Smooth muscle cell of the brain vasculature (primary cell): ENCODE data around the gene ENG.
"Not testable (repeated sequence)": the region's sequence is repeated elsewhere in the genome, so short reads cannot be mapped to it uniquely, and the experiment has no call there.

Experiments used
- DNase-seq: peaks from one replicate; pipeline ENCODE4 v3.0.0-alpha.2; 2012; ENCODE audit warnings: low read depth, low spot score

Gene ENG

DNA sequence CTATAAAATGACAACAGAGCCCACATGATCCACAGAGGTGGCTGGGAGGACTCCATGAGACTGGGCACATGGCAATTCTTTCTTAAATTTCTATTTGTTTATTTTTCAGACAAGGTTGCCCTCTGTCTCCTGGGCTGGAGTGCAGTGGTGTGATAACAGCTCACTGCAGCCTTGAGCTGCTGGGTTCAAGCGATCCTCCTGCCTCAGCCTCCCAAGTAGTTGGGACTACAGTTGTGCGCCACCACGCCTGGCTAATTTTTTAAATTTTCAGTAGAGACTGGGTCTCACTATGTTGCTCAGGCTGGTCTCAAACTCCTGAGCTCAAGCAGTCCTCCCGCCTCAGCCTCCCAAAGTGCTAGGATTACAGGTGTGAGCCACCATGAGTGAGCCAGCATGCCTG lies 8.8 kb downstream of the ENG start:
- not testable (repeated sequence) for DNase-seq

DNA sequence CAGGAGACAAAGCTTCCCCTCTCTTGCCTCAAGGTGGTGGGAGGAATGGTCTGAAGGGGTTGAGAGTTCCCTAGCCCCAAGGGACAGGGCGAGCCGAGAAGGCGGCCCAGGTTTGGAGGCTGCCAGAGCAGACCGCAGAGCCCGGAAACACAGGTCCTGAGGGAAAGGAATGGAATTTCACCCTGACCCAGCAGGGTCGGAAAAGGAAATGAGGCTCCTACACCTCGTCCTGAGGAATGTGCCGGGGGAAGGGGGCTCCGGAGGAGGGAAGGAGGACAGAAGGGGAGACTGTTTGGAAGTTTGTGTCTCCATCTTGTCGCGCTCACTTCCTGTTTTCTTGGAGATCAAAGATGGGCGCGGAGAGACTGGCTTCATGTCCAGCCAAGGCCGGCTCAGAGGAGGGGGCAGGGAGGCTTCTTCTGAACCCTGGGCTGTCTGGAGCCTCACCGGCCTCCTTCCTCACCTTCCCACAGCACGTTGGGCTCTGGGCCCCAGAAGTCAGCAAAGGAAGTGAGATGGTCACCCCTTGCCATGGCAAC lies 9.6 kb downstream of the ENG start:
- DNase-seq = no peak

DNA sequence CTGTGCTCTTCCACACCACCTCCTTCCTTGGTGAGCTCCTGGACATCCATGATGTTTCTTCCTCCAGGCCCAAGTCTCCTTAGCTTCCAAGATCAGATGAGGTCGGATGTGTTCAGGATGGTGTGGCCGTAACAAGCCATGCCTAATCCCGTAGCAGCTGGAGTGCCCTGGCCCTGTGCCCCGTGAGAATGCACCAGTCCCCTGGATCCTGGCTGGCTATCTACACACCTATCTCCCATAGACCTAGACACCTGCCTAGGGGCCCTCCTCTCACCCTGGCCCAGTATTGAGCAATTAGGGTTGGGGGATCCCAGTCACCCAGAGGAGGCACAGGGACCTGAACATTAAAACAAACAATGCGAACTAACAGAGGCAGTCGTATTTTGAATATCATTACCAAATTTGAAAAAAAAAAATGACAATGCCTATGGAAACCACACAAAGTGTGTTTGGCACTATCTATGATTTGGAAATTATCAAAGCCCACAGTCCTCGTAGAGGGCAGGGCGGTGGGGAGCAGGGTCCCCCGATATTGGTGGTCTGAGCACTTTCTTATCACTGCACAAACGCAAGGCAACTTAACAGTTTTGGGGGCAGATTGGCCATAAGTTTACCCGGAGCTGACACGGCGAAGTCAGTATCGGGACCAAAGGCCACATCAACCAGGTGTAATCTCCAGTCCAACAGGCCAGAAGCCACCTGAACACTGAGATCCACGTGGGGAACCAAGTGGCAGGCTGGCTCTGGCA lies 13.2 kb downstream of the ENG start:
- no peak for DNase-seq

DNA sequence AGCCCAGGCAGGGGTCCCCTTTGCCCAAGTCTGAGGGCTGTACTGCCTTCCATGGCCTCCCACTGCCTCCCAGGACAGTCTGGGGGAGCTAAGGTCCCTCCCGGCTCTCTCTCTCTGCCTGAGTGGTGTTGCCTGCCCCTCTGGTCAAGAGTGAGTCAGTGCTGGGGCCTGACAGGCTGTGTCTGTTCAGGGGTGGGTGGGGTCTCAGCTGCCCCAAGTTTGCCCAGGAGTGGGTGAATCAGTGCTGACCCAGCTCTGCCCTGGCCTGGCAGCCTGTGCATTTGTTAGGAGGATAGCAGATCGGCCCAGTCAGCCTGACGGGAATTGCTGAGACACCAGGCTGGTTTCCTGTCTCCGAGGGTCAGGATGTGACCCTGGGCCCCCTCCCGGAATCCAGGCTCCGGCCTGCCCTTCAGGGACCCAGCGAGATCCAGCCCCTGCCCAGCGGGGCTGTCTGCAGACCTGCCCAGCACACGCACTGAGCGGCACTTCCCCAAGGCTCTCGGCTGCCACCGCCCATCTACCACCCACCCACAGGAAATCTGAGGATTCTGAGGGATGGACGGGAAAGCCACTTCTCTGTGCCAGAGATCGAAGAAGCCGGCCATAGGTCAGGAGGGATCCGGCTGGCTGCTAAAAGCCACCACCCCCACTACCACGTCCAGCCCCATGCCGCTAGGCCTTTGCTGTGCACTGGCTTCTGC lies 15.9 kb downstream of the ENG start:
- peak; percentile 74 for DNase-seq

DNA sequence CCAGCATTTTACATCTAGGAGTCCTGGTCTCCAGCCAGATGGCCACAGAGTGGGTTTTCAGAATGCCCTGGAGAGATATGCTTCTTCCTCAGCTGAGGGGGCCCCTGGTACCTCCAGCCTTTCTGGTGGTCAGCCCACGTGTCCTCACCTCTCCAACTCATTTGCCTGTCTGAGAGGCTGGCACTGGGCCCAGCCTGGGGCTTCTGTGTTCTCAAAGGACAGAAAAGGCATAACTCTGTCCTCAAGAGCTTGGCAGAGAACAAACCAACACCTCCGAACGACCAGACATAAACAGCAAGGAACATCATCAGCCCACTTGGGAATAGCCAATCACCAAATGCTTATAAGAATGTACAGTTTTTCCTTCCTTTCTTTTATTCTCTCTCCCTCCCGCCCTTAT lies 17.1 kb downstream of the ENG start:
- no peak for DNase-seq

DNA sequence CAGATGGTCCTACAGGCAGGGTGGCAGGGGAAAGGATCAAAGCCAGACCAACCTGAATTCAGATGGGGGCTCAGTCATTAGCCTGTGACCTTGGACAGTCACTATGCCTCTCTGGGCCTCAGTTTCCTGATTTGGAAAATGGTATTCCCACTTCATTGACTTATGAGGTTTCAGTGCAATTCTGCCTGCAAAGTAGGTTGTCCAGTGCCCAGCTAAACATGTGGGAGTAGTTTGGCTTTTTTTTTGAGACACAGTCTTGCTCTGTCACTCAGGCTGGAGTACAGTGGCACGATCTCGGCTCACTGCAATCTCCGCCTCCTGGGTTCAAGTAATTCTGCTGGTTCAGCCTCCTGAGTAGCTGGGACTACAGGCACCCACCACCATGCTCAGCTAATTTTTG lies 17.9 kb downstream of the ENG start:
- not testable (repeated sequence) for DNase-seq

DNA sequence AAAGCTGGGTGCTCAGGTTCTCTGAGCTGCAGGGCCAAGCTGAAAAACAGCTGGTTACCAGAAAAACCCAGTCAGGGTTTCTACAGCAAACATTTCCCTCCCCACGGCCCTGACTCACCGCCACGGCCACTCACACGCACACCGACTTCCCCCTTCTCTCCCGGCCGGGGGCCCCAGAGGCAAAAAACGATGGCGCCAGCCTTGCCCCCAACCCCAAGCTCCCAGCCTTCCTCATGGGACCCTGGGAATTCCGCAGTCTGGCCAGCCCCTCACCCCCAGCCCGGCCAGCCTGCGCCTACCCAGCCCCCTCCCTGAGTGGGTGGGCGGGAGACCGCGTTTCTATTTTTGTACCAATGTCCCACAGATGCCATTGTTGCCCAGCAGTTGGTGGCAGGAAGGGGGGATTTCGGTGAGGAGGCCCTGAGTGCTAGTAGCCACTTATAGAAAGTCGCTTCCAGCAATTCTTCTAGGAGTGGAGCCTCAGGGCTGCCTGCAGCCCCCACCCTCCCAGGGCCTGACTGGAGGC lies 18.4 kb downstream of the ENG start:
- no peak for DNase-seq

DNA sequence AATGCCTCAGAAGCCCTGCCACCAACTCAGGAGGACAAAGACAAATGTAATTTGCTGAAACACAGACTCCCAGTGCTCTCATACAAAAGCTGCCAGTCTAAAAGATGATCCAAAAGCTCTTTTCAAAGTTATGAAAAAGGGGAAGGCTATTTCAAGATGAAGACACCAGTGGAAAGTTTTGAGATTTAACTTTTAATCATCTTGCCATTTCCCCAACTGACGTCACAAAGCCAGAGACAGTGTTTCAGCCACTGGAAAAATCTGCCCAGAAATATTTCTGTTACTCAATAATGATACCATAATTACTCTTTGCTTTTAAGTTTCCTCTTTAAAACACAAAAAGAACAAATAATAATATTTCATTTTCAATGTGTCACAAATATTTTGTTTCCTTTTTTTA lies 20.9 kb downstream of the ENG start:
- DNase-seq = no peak

DNA sequence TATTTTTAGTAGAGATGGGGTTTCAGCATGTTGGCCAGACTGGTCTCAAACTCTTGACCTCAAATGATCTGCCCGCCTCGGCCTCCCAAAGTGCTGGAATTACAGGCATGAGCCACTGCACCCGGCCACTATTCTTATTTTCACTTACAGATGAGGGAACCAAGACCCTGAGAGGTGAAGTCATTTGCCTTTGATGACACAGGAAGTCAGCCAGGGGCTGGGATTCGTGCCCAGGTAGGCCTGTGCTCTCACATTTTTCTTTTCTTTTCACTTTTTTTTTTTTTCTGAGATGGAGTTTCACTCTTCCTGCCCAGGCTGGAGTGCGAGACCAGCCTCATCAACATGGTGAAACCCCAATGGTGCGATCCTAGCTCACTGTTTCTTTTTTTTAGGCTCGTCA lies 22.2 kb downstream of the ENG start:
- DNase-seq = no peak

DNA sequence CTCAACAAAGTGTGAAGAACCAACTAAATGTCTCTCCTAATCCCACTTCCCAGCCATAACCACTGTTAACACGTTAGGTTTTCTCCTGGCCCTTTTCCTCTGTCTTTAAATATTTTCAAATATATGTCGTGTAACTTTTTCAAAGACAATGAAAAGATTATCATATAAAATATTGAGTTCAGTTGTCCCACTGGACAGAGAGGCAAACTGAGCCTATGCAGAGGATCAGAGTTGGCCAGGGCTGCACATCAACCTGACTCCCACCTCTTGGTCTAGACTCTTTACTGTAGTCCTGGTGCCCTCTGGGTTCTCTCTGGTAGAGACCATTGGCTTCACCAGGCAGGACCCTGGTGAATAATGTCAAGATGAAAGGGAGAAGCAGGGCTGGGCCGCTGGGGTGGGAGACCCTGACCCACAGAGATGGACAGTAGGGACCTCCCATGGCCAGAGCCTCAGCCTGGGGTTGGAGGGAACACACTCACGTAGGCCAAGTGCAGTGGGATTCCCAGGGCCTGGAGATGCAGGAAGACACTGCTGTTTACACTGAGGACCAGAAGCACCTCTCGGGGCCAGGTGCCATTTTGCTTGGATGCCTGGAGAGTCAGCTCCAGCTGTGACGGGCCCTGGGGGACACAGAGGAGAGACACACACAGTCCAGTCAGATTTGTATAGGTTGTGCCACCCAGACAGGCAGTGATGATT lies 25.1 kb downstream of the ENG start:
- DNase-seq = no peak

DNA sequence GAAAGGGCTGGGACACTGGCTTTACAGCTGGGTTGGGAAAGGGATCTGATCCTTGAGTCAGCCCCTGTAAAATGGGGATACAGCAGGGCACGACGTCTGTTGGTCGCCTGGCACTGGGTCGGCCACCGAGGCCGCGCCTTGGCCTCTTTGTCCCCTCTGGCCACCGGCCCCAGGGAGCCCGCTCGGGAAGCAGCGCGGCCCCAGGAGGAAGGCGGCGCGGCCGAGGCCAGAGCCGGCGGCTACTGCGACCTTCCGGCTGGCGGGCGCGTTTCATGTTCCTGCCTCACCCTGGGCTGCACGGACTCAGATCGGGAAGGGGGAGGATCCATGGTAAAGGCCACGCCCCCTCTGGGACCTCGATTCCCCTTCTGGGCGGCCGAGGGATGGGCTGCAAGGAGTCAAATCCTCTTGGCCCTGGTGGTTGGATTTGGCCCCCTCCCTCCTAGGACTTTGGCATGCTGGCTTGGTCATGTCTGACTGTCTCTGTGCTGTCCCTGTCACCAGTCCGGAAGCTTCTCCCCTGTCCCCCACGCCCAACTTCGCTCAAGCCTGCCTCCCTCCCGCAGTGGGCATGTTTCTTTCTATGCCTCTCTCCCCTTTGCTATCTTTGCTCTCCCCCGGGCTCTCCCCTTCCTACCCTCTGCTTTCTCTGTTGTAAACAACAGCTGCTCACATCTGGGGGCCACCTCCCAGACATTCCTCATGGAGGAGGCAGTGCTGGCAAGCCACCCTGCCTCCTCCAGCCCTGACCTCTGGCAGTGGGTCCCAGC lies 26.0 kb downstream of the ENG start:
- peak; percentile 52 for DNase-seq

DNA sequence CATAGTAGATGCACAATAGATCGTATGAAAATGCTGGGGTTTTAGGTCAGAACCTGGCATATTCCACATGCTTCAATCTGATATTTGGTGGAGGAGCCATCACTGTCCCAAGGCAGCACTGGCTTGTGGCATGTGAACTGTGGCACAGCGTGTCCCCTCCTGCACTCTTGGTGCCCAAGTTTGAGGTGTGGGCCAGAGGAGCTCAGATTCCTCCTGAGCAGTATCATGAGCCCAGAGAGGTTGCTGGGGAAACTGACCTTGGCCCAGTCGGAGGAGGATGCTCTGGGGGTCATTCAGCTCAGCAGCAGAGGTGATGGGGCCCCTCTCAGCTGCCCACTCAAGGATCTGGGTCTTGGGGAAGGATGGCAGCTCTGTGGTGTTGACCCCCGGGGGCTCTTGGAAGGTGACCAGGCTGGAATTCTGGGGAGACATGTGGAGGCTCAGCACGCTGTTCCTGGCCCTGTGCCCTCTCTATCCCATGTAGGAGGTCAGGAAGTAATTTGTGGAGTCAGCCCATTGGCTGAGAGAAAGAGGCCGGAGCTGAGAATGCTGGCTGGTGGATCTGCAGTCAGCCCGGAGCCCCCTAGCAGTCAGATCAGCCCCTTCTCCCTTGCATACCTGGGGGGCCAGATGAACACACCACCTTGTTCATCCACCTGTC lies 28.1 kb downstream of the ENG start:
- DNase-seq = no peak

DNA sequence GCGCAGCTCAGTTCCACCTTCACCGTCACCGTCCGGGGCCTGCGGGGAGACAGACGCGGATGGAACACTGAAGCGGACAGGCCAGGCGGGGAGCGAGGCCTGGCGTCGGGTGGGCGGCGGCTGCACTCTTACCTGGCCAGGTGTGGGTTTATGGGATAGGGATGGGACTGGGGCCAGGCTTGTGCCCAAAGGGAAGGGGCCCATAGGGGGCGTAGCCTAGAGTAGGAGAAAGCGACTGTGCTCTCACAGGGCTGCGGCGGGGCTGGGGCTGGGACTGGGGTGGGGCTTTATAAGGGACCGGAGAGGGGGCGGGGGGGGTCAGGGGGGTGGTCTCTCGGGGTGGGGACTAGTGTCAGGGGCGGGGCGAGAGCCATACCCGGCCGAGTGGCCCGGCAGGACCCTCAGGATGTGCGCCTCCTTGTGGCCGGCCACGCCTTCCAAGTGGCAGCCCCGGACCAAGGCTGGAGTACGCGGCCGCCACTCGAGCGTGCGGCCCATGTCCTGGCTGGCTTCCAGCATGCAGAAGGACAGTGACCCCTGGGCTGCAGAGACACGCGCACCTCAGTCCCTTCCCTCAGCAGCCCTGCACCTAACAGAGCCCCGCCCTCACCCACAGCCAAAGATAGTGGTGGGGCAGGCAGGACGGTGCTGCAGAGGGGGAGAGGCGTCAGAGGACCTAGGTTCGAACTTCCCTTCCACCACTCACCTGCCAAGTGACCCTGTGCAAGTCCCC lies 29.0 kb downstream of the ENG start:
- DNase-seq = no peak

DNA sequence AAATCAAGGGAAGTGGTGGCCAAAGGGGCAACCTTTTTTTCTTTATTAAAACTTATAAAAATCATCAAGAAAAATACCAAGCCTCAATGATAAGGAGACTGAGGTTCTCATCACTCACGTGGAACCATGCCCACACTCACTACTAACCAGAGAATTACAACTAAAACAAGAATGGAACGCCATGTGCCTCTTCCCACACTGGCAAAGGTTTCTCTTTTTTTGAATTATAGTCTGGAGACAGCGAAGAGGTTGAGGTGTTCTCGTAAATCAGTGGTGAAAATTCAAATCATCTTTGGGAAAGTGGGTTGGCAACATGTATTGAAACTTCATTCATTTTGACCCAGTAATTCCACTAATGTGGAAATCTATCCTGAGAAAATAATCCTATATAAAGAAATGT lies 32.4 kb downstream of the ENG start:
- DNase-seq = no peak

DNA sequence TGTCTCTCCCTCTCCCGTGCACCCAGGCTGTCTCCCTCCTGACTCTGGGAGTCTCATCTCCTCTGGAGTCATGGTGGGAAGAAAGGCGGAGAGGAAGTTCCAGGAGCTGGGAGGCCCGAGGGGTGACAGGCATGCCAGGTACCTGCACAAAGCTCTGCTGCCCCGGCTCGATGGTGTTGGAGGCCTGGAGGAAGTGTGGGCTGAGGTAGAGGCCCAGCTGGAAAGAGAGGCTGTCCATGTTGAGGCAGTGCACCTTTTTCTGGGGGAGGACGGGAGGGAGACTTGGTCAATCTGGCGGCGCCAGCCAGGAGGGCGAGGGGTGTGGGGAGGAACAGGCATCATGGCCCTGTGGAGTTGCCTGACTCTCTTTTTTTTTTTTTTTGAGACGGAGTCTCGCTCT lies 35.9 kb downstream of the ENG start:
- DNase-seq = no peak

DNA sequence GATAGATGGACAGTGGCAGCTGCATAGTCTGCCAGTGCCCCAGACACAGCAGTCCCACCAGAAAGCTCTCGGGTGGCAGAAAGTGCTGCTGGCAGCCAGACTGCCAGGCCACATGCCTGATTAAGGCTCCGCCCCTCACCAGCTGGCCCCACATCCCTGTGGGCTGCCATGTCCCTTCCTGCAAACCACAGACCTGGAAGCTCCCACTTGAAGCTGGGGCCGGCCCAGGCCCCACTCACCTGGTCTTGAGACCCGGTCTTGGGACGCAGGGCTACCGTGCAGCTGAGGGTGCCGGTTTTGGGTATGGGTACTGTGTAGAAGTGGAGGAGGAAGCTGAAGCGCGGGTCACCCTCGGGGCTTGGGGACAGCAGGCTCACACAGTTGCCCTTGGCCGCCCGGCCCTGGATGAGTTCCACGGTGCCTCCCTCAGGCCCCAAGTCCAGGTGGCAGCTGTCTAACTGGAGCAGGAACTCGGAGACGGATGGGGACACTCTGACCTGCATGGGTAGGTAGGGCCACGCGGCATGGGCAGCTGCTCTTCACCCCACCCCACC lies 36.5 kb downstream of the ENG start:
- DNase-seq = no peak

DNA sequence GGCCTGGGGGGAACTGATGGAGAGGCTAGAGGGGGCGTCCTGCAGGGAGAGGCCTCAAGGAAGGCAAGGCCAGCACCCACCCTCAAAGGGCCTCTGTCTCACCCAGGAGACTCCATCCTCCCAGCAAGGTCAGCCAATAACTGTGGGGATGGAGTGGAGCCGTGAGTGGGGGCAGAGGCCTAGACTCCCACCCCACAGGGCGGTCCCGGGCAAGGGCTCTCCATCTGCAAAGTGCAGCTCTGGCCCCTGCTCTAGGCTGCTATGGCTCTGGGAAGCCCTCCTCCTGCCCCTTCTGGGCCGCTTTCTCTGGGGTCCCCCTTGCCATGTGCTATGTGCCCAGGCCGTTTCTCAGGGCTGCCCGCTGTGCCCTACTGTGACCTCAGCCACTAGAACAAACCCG lies 37.7 kb downstream of the ENG start:
- DNase-seq = no peak

DNA sequence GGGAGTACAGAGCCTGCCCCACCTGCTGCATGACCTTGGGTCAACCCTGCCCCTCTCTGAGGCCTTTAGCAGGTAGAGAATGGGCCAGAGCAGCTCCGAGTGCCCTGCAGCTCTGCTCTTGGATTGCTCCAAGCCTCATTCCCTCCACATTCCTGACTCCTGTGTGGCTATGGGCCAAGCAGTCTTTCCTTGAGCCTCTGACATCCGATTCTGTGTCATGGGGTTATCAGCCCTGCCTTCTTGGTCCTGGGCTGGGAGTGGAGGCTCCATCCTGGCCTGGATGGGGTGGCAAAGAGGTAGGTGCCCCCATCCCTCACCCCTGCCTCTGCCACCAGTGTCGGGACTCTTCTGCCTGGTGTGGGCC lies 38.1 kb downstream of the ENG start:
- no peak for DNase-seq

DNA sequence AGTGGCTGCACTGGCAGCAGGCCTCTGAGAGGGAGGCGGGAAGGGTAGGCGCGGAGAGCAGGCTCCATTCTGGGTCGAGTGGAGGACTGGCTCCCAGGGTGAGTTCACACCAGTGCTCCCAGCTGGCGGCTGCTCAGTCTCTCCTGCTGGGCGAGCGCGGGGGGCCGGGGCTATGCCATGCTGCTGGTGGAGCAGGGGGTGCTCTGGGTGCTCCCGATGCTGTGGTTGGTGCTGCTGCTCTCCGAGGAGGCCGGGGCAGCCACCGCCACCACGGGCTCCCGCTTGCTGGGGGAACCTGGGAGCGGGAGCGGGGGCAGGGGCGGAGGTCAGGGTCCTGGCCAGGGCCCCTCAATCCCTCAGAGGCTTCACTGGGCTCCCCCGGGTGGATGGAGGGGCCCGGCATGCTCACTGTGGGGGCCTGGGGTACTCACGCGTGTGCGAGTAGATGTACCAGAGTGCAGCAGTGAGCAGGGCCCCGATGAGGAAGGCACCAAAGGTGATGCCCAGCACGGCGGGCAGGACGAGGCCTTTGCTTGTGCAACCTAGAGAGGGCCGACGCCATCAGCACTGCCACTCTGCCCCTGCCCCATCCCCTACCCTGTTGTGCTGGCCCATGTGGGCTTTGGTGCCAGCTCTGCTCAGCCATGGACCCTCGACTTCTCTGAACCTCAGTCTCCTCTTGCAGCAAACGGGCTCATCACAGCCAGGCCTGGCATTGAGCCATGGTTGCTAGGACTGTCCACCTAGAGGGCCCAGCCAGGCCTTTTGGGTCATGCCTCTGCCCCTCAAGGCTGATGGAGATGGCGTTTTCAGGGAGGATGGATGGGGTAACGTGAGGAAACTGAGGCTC lies 38.7 kb downstream of the ENG start:
- no peak for DNase-seq
